ENCODE measurements around the gene RAD51C.
"Not testable (repeated sequence)": the region's sequence is repeated elsewhere in the genome, so short reads cannot be mapped to it uniquely, and the experiment has no call there.

RAD51C gene

GRCh38 chr17:58692239-58693055 lies at the start of gene RAD51C:
TSS of gene RAD51C (plus strand) at chr17:58692602. CDS start at chr17:58692644, 42 bp downstream.
- peak within 1 kb of the TSS; percentile 78 for H3K4me3 ChIP-seq (ENCODE audit: low read depth, low read length)
- DNase-seq: peak; percentile 65
- no peaks in the 10 kb centered on the region for H3K36me3 ChIP-seq (replicated peaks)
- peak within 1 kb of the TSS; percentile 58 for H3K27ac ChIP-seq
- TF ChIP-seq CTCF (IDR thresholded peaks at IDR 0.05; ENCODE audit: low read depth, low read length, missing control alignments): peak; percentile 18
- no peaks in the 10 kb centered on the region for H3K27me3 ChIP-seq (replicated peaks)
- in situ Hi-C loops (cut with HindIII; ENCODE audit: low pct_ligation_motif_present, low sequenced_read_pairs): no loop called here

- no peak for TF ChIP-seq CTCF (IDR thresholded peaks at IDR 0.05; ENCODE audit: low read depth, low read length, missing control alignments)
- Histone ChIP-seq H3K36me3 (replicated peaks) (no peaks in the 10 kb centered on the region), H3K27ac (peak overlapping the region; percentile 8), H3K27me3 (replicated peaks) (no peaks in the 10 kb centered on the region), H3K4me3 (ENCODE audit: low read depth, low read length) (no peak overlapping the region)
- peak; percentile 71 for DNase-seq
- in situ Hi-C loops (cut with HindIII; ENCODE audit: low pct_ligation_motif_present, low sequenced_read_pairs): no loop called here
These were observed 49.3 kb upstream of the RAD51C start for GRCh38 chr17:58643147-58643546.

- Histone ChIP-seq H3K36me3 (replicated peaks) (no peaks in the 10 kb centered on the region), H3K27ac (no peak overlapping the region), H3K4me3 (ENCODE audit: low read depth, low read length) (no peak overlapping the region), H3K27me3 (replicated peaks) (no peaks in the 10 kb centered on the region)
- DNase-seq: no peak
- in situ Hi-C loops (cut with HindIII; ENCODE audit: low pct_ligation_motif_present, low sequenced_read_pairs): no loop called here
- TF ChIP-seq CTCF (IDR thresholded peaks at IDR 0.05; ENCODE audit: low read depth, low read length, missing control alignments): no peak
These were observed 44.2 kb upstream of the RAD51C start for GRCh38 chr17:58648236-58648635.

GRCh38 chr17:58657962-58658803 lies 34.2 kb upstream of the RAD51C start:
- H3K4me3 ChIP-seq (ENCODE audit: low read depth, low read length); DNase-seq; in situ Hi-C loops (cut with HindIII; ENCODE audit: low pct_ligation_motif_present, low sequenced_read_pairs); H3K27me3 ChIP-seq (replicated peaks); H3K36me3 ChIP-seq (replicated peaks); H3K27ac ChIP-seq: not testable (repeated sequence)

- H3K27ac ChIP-seq: peak overlapping the region; percentile 100
- peak overlapping the region; percentile 52 for H3K4me3 ChIP-seq (ENCODE audit: low read depth, low read length)
- no peak for TF ChIP-seq CTCF (IDR thresholded peaks at IDR 0.05; ENCODE audit: low read depth, low read length, missing control alignments)
- peak; percentile 95 for DNase-seq
- in situ Hi-C loops (cut with HindIII; ENCODE audit: low pct_ligation_motif_present, low sequenced_read_pairs): no loop called here
- H3K27me3 ChIP-seq (replicated peaks): no peaks in the 10 kb centered on the region
- no peaks in the 10 kb centered on the region for H3K36me3 ChIP-seq (replicated peaks)
These were observed 33.3 kb upstream of the RAD51C start for GRCh38 chr17:58658804-58659713.

- in situ Hi-C loops (cut with HindIII; ENCODE audit: low pct_ligation_motif_present, low sequenced_read_pairs); DNase-seq; H3K36me3 ChIP-seq (replicated peaks); H3K27me3 ChIP-seq (replicated peaks): not testable (repeated sequence)
- Histone ChIP-seq H3K27ac (peak overlapping the region; percentile 100), H3K4me3 (ENCODE audit: low read depth, low read length) (peak overlapping the region; percentile 52)
These were observed 32.7 kb upstream of the RAD51C start for GRCh38 chr17:58659714-58660084.

Measured in brain microvascular endothelial cell (primary cell).